NCI-H526 treated with DMSO at 0.1 percent for 48 hours (cell line): ENCODE measurements around the gene TSC22D3.
"Not testable (repeated sequence)": the region's sequence is repeated elsewhere in the genome, so short reads cannot be mapped to it uniquely, and the experiment has no call there.

Source experiments
- DNase-seq: peaks from one replicate; lab custom pipeline; 2025; lab: John Stamatoyannopoulos, UW

TSC22D3 gene

GRCh38 chrX:107775734-107776511 lies at the start of gene TSC22D3:
Gene TSC22D3 (minus strand): TSS chrX:107775787. CDS start chrX:107775419, 368 bp downstream.
- peak; percentile 44 for DNase-seq

- DNase-seq = no peak
Observed at GRCh38 chrX:107823456-107823855, 47.9 kb upstream of the TSC22D3 start.

- DNase-seq = no peak
Observed at GRCh38 chrX:107823042-107823441, 47.5 kb upstream of the TSC22D3 start.

- no peak for DNase-seq
Observed at GRCh38 chrX:107818900-107819521, 43.4 kb upstream of the TSC22D3 start.

- DNase-seq = not testable (repeated sequence)
Observed at GRCh38 chrX:107810053-107810452, 34.5 kb upstream of the TSC22D3 start.

- no peak for DNase-seq
Observed at GRCh38 chrX:107805179-107805578, 29.6 kb upstream of the TSC22D3 start.

- peak; percentile 11 for DNase-seq
Observed at GRCh38 chrX:107804427-107804826, 28.8 kb upstream of the TSC22D3 start.

- no peak for DNase-seq
Observed at GRCh38 chrX:107787827-107788226, 12.2 kb upstream of the TSC22D3 start.

GRCh38 chrX:107780525-107780924 lies 4.9 kb upstream of the TSC22D3 start:
- DNase-seq = no peak

- DNase-seq = no peak
Observed at GRCh38 chrX:107777536-107777832, 1.9 kb upstream of the TSC22D3 start, which contains the start of gene NCBP2L. Gene NCBP2L (plus strand): TSS chrX:107777733. CDS start chrX:107794221, 16,488 bp downstream.

- DNase-seq = peak; percentile 72
Observed at GRCh38 chrX:107776649-107777535, 1.3 kb upstream of the TSC22D3 start.

- no peak for DNase-seq
Observed at GRCh38 chrX:107775000-107775733, 420 bp downstream of the TSC22D3 start.

- DNase-seq = no peak
Observed at GRCh38 chrX:107773906-107774435, 1.6 kb downstream of the TSC22D3 start.

GRCh38 chrX:107773206-107773605 lies 2.4 kb downstream of the TSC22D3 start:
- DNase-seq = peak; percentile 2

- DNase-seq = no peak
Observed at GRCh38 chrX:107769581-107770317, 5.8 kb downstream of the TSC22D3 start.

- no peak for DNase-seq
Observed at GRCh38 chrX:107768051-107768450, 7.5 kb downstream of the TSC22D3 start.

GRCh38 chrX:107766470-107767150 lies 9.0 kb downstream of the TSC22D3 start:
- no peak for DNase-seq

- no peak for DNase-seq
Observed at GRCh38 chrX:107764845-107765608, 10.6 kb downstream of the TSC22D3 start.

- no peak for DNase-seq
Observed at GRCh38 chrX:107763647-107764046, 11.9 kb downstream of the TSC22D3 start.
